ENCODE data around the gene DNASE1L3. TPM values are rescaled to one million over a fixed set of nuclear protein-coding genes. Genes with fewer than 3 reads are reported as not detected.

Gene DNASE1L3
- total and polyA plus RNA-seq, 2 of the 13 experiments (the other 11 are each of a cell fraction or from before 2014, with no cell fraction given): 0.86 to 1.7 TPM

DNA sequence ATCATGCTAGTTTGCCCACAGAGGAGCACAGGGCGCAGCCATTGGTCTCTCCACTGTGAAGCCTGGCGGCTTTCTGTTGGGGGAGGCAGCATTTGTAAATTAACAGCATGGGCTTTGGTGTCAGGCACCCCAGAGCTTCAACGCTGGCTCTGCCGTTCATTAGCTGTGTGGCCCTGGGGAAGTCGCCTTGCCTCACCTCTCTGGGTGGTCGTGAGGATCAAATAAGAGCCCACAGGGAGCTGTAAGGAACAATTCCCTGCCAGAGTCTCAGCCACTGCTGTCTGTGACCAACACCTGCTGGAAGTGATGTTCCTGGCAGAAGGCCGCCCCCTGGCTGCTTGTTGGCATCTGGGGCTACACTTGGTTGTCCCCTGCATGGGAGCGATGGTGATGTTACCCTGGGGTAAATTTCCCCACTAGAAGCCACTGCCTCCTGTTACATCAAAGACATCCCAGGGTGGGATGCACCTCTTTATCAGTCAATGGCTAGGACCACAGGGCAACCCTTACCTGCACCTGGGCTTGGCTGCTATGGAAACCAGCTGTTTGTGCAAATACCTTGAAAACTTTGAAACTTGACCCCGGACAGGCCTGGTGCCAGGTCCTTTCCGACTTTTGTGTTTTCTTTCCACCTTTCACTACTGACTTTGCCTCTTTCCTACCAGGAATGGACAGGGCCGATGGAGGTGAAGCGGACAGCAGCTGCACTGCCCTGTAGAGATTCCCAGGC, 36.9 kb downstream of the DNASE1L3 start (continued):
- no peak for TF ChIP-seq DBP (CRISPR knock-in tag; IDR thresholded peaks at IDR 0.05; ENCODE audit: not compliant biosample characterization)
- TF ChIP-seq, protein P1, sequence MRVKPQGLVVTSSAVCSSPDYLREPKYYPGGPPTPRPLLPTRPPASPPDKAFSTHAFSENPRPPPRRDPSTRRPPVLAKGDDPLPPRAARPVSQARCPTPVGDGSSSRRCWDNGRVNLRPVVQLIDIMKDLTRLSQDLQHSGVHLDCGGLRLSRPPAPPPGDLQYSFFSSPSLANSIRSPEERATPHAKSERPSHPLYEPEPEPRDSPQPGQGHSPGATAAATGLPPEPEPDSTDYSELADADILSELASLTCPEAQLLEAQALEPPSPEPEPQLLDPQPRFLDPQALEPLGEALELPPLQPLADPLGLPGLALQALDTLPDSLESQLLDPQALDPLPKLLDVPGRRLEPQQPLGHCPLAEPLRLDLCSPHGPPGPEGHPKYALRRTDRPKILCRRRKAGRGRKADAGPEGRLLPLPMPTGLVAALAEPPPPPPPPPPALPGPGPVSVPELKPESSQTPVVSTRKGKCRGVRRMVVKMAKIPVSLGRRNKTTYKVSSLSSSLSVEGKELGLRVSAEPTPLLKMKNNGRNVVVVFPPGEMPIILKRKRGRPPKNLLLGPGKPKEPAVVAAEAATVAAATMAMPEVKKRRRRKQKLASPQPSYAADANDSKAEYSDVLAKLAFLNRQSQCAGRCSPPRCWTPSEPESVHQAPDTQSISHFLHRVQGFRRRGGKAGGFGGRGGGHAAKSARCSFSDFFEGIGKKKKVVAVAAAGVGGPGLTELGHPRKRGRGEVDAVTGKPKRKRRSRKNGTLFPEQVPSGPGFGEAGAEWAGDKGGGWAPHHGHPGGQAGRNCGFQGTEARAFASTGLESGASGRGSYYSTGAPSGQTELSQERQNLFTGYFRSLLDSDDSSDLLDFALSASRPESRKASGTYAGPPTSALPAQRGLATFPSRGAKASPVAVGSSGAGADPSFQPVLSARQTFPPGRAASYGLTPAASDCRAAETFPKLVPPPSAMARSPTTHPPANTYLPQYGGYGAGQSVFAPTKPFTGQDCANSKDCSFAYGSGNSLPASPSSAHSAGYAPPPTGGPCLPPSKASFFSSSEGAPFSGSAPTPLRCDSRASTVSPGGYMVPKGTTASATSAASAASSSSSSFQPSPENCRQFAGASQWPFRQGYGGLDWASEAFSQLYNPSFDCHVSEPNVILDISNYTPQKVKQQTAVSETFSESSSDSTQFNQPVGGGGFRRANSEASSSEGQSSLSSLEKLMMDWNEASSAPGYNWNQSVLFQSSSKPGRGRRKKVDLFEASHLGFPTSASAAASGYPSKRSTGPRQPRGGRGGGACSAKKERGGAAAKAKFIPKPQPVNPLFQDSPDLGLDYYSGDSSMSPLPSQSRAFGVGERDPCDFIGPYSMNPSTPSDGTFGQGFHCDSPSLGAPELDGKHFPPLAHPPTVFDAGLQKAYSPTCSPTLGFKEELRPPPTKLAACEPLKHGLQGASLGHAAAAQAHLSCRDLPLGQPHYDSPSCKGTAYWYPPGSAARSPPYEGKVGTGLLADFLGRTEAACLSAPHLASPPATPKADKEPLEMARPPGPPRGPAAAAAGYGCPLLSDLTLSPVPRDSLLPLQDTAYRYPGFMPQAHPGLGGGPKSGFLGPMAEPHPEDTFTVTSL (CRISPR knock-in tag; IDR thresholded peaks at IDR 0.05; ENCODE audit: borderline replicate concordance): peak; percentile 75; the same call in 1 of the 2 replicates
- TF ChIP-seq ELF3 (CRISPR knock-in tag; IDR thresholded peaks at IDR 0.05): peak; percentile 52; the same call in 1 of the 2 replicates
- peak; percentile 92 for TF ChIP-seq ZNF317 (CRISPR knock-in tag; IDR thresholded peaks at IDR 0.05)
- TF ChIP-seq BRCA1 (CRISPR knock-in tag; IDR thresholded peaks at IDR 0.05): peak; percentile 84; the same call in 1 of the 2 replicates
- TF ChIP-seq NR2F2 (IDR thresholded peaks at IDR 0.05; ENCODE audit: borderline replicate concordance, low read depth): peak; percentile 70; the same call in 1 of the 2 replicates
- peak; percentile 76 for TF ChIP-seq TCF7 (IDR thresholded peaks at IDR 0.05; ENCODE audit: low read depth)
- TF ChIP-seq RFX1 (IDR thresholded peaks at IDR 0.05): peak; percentile 81
- TF ChIP-seq MIER3 (CRISPR knock-in tag; IDR thresholded peaks at IDR 0.05; ENCODE audit: borderline replicate concordance): 0 out of 2 replicates have a peak, but pooled peaks have one; percentile 55
- TF ChIP-seq NFKB2 (CRISPR knock-in tag; IDR thresholded peaks at IDR 0.05; ENCODE audit: borderline replicate concordance): peak; percentile 60; the same call in 1 of the 2 replicates
- 0 out of 2 replicates have a peak, but pooled peaks have one; percentile 2 for TF ChIP-seq ZNF557 (CRISPR knock-in tag; IDR thresholded peaks at IDR 0.05)
- peak; percentile 66; the same call in 1 of the 2 replicates for TF ChIP-seq ZNF503 (CRISPR knock-in tag; IDR thresholded peaks at IDR 0.05)
- TF ChIP-seq TFAP4 (IDR thresholded peaks at IDR 0.05; ENCODE audit: borderline replicate concordance, low read depth): peak; percentile 83; the same call in 1 of the 2 replicates
- TF ChIP-seq ZNF138 (CRISPR knock-in tag; IDR thresholded peaks at IDR 0.05; ENCODE audit: low read depth): no peak
- TF ChIP-seq, protein P2, sequence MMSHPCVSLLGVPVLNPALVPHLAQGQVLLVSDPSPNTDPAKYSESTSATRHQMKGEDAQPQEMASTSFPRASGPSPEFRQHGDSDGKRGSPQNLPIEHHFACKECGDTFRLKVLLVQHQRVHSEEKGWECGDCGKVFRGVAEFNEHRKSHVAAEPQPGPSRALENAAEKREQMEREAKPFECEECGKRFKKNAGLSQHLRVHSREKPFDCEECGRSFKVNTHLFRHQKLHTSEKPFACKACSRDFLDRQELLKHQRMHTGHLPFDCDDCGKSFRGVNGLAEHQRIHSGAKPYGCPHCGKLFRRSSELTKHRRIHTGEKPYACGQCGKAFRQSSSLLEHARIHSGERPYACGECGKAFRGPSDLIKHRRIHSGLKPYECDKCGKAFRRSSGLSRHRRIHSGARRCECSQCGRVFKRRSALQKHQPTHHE (CRISPR knock-in tag; IDR thresholded peaks at IDR 0.05; ENCODE audit: borderline replicate concordance): 0 out of 2 replicates have a peak, but pooled peaks have one; percentile 57
- TF ChIP-seq POGZ (CRISPR knock-in tag; IDR thresholded peaks at IDR 0.05): no peak
- TF ChIP-seq IKZF4 (CRISPR knock-in tag; IDR thresholded peaks at IDR 0.05; ENCODE audit: borderline replicate concordance, low read depth, not compliant biosample characterization): peak; percentile 25
- TF ChIP-seq ZSCAN20 (CRISPR knock-in tag; IDR thresholded peaks at IDR 0.05; ENCODE audit: borderline replicate concordance): peak; percentile 45; the same call in 1 of the 2 replicates
